Measurements from ENCODE around the gene HIVEP3. TPM values are rescaled to one million over a fixed set of nuclear protein-coding genes. Genes with fewer than 3 reads are reported as not detected.

Gene HIVEP3
- total and polyA plus RNA-seq, 4 donors = 7.0 to 14.7 (median 8.8) TPM

GRCh38 chr1:41588334-41588875, 330.3 kb downstream of the HIVEP3 start:
- Histone ChIP-seq H3K9me3 (ENCODE audit: control insufficient read depth in 4 of 4, insufficient read depth in 3 of 4, low read length in 3 of 4) (no peaks in the 10 kb centered on the region), H3K27me3 (ENCODE audit: control insufficient read depth in 3 of 3, insufficient read depth in 3 of 3, low read length in 2 of 3) (no peaks in the 10 kb centered on the region), H3K36me3 (ENCODE audit: control insufficient read depth in 4 of 4, insufficient read depth in 4 of 4, low read length in 4 of 4) (peaks cover 0 to 7% (median 0%) of the 10 kb centered on the region in 4 donors), H3K9ac (ENCODE audit: insufficient read depth in 1 of 2, low read length in 2 of 2) (no peak overlapping the region), H3K4me1 (ENCODE audit: control insufficient read depth in 5 of 5, insufficient read depth in 5 of 5, low read length in 5 of 5) (no peaks in the 10 kb centered on the region), H3K27ac (ENCODE audit: low read depth in 1 of 2, low read length in 1 of 2) (no peak overlapping the region), H3K4me3 (no peak overlapping the region)
- DNase-seq (no peak), ATAC-seq (ENCODE audit: insufficient read depth, low FRiP score) (no peak)
- 95 to 98% methylated on average over 5 of the region's 5 CpGs for WGBS, 2 donors
- TF ChIP-seq, protein P1, sequence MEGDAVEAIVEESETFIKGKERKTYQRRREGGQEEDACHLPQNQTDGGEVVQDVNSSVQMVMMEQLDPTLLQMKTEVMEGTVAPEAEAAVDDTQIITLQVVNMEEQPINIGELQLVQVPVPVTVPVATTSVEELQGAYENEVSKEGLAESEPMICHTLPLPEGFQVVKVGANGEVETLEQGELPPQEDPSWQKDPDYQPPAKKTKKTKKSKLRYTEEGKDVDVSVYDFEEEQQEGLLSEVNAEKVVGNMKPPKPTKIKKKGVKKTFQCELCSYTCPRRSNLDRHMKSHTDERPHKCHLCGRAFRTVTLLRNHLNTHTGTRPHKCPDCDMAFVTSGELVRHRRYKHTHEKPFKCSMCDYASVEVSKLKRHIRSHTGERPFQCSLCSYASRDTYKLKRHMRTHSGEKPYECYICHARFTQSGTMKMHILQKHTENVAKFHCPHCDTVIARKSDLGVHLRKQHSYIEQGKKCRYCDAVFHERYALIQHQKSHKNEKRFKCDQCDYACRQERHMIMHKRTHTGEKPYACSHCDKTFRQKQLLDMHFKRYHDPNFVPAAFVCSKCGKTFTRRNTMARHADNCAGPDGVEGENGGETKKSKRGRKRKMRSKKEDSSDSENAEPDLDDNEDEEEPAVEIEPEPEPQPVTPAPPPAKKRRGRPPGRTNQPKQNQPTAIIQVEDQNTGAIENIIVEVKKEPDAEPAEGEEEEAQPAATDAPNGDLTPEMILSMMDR (IDR thresholded peaks at IDR 0.05; ENCODE audit: control extremely low read depth, extremely low read depth) = no peak

DNA sequence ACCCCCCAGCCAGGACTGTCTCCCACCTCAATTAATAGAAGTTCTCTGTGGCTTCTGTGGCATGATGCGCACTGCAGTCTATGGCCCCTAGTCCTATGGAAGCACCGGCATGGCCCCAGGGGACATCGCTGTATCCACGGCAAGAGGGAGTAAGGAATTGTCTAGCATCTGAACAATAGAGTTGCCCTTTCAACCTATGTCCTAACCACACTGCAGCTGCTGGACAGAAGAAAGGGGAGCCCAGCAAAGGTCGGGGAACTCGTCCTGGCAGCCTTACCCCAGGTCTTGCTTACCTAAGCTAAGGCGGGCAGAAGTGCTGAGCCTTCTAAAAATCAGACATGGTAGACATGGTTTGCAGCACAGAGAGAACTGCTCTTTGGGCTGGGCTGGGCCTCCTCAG, 330.9 kb downstream of the HIVEP3 start:
- 96 to 99% methylated on average over 7 of the region's 7 CpGs for WGBS, 2 donors
- Histone ChIP-seq H3K9ac (ENCODE audit: insufficient read depth in 1 of 2, low read length in 2 of 2) (no peak overlapping the region), H3K27ac (ENCODE audit: low read depth in 1 of 2, low read length in 1 of 2) (no peak overlapping the region), H3K4me3 (no peak overlapping the region), H3K4me1 (ENCODE audit: control insufficient read depth in 5 of 5, insufficient read depth in 5 of 5, low read length in 5 of 5) (no peaks in the 10 kb centered on the region), H3K9me3 (ENCODE audit: control insufficient read depth in 4 of 4, insufficient read depth in 3 of 4, low read length in 3 of 4) (no peaks in the 10 kb centered on the region), H3K27me3 (ENCODE audit: control insufficient read depth in 3 of 3, insufficient read depth in 3 of 3, low read length in 2 of 3) (no peaks in the 10 kb centered on the region), H3K36me3 (ENCODE audit: control insufficient read depth in 4 of 4, insufficient read depth in 4 of 4, low read length in 4 of 4) (peaks cover 0 to 7% (median 0%) of the 10 kb centered on the region in 4 donors)
- ATAC-seq (ENCODE audit: insufficient read depth, low FRiP score) (no peak), DNase-seq (no peak)
- TF ChIP-seq, protein P1 (IDR thresholded peaks at IDR 0.05; ENCODE audit: control extremely low read depth, extremely low read depth) = no peak

GRCh38 chr1:41586230-41586629, 332.5 kb downstream of the HIVEP3 start:
- Histone ChIP-seq H3K27ac (ENCODE audit: low read depth in 1 of 2, low read length in 1 of 2) (no peak overlapping the region), H3K9ac (ENCODE audit: insufficient read depth in 1 of 2, low read length in 2 of 2) (no peak overlapping the region), H3K36me3 (ENCODE audit: control insufficient read depth in 4 of 4, insufficient read depth in 4 of 4, low read length in 4 of 4) (peaks cover 0 to 7% (median 0%) of the 10 kb centered on the region in 4 donors), H3K4me1 (ENCODE audit: control insufficient read depth in 5 of 5, insufficient read depth in 5 of 5, low read length in 5 of 5) (no peaks in the 10 kb centered on the region), H3K27me3 (ENCODE audit: control insufficient read depth in 3 of 3, insufficient read depth in 3 of 3, low read length in 2 of 3) (no peaks in the 10 kb centered on the region), H3K4me3 (no peak overlapping the region), H3K9me3 (ENCODE audit: control insufficient read depth in 4 of 4, insufficient read depth in 3 of 4, low read length in 3 of 4) (no peaks in the 10 kb centered on the region)
- ATAC-seq (ENCODE audit: insufficient read depth, low FRiP score) (no peak), DNase-seq (no peak)
- TF ChIP-seq, protein P1 (IDR thresholded peaks at IDR 0.05; ENCODE audit: control extremely low read depth, extremely low read depth) = no peak
- 88 to 94% methylated on average over 5 of the region's 5 CpGs for WGBS, 2 donors
